ENCODE data around the gene OPTC. TPM values are rescaled to one million over a fixed set of nuclear protein-coding genes. Genes with fewer than 3 reads are reported as not detected.
"Not testable (repeated sequence)": the region's sequence is repeated elsewhere in the genome, so short reads cannot be mapped to it uniquely, and the experiment has no call there.

Gene OPTC
- not detected in 2 replicates for total RNA-seq

- DNase-seq = no peak
These were observed at the start of gene OPTC for GRCh38 chr1:203493901-203494300. OPTC (plus strand) TSS chr1:203494153; CDS start chr1:203496006, 1,853 bp downstream.

GRCh38 chr1:203444171-203444576 lies 49.8 kb upstream of the OPTC start:
- no peak for DNase-seq

GRCh38 chr1:203447151-203447550 lies 46.8 kb upstream of the OPTC start:
- no peak for DNase-seq

GRCh38 chr1:203447598-203447997 lies 46.4 kb upstream of the OPTC start:
- not testable (repeated sequence) for DNase-seq

- no peak for DNase-seq
These were observed 45.4 kb upstream of the OPTC start for GRCh38 chr1:203448521-203449061.

GRCh38 chr1:203450001-203450400 lies 44.0 kb upstream of the OPTC start:
- DNase-seq = no peak

GRCh38 chr1:203450479-203451149 lies 43.3 kb upstream of the OPTC start:
- no peak for DNase-seq

- no peak for DNase-seq
These were observed 41.8 kb upstream of the OPTC start for GRCh38 chr1:203451836-203452784.

GRCh38 chr1:203453016-203453415 lies 40.9 kb upstream of the OPTC start:
- DNase-seq = no peak

- DNase-seq = no peak
These were observed 40.3 kb upstream of the OPTC start for GRCh38 chr1:203453616-203454015.

GRCh38 chr1:203454986-203455471 lies 38.9 kb upstream of the OPTC start:
- no peak for DNase-seq

GRCh38 chr1:203455706-203456105 lies 38.2 kb upstream of the OPTC start:
- no peak for DNase-seq

- no peak for DNase-seq
These were observed 37.4 kb upstream of the OPTC start for GRCh38 chr1:203456577-203456976.

GRCh38 chr1:203458078-203458477 lies 35.9 kb upstream of the OPTC start:
- DNase-seq = no peak

GRCh38 chr1:203459671-203460201 lies 34.2 kb upstream of the OPTC start:
- no peak for DNase-seq

- DNase-seq = no peak
These were observed 32.2 kb upstream of the OPTC start for GRCh38 chr1:203461717-203462116.

GRCh38 chr1:203462143-203462542 lies 31.8 kb upstream of the OPTC start:
- DNase-seq = no peak

- DNase-seq = no peak
These were observed 31.1 kb upstream of the OPTC start for GRCh38 chr1:203462878-203463277.

GRCh38 chr1:203463469-203464062 lies 30.4 kb upstream of the OPTC start:
- no peak for DNase-seq

- DNase-seq = no peak
These were observed 29.7 kb upstream of the OPTC start for GRCh38 chr1:203464226-203464625.

GRCh38 chr1:203464743-203465142 lies 29.2 kb upstream of the OPTC start:
- DNase-seq = no peak

- DNase-seq = no peak
These were observed 28.7 kb upstream of the OPTC start for GRCh38 chr1:203465146-203465798.
